Hepatocyte (in vitro differentiated cells): Measurements from ENCODE around the gene GDPD4. TPM values are rescaled to one million over a fixed set of nuclear protein-coding genes. Genes with fewer than 3 reads are reported as not detected.

Experiments used
- DNase-seq: peaks from one replicate; pipeline ENCODE4 v3.0.0-alpha.2; 2016; ENCODE audit warnings: low spot score
- H2AFZ ChIP-seq: fragments of 200-600 bp; sonication (generic); 2 replicates; pipeline ENCODE4 v1.6.0; 2016; ENCODE audit warnings: antibody characterized with exemption, mild to moderate bottlenecking
- H3K27ac ChIP-seq: fragments of 200-600 bp; sonication (generic); 2 replicates; pipeline ENCODE4 v1.5.1; 2016; ENCODE audit warnings: mild to moderate bottlenecking
- H3K27me3 ChIP-seq: fragments of 200-600 bp; sonication (generic); 2 replicates; pipeline ENCODE4 v1.6.1; 2016
- H3K36me3 ChIP-seq: fragments of 200-600 bp; sonication (generic); replicated peaks from 2 replicates; pipeline ENCODE4 v1.5.1; 2016; ENCODE audit warnings: low read depth; ENCODE audit not compliant: insufficient read depth
- H3K4me1 ChIP-seq: fragments of 200-600 bp; sonication (generic); 2 replicates; pipeline ENCODE4 v1.5.1; 2016; ENCODE audit warnings: mild to moderate bottlenecking, moderate library complexity; ENCODE audit not compliant: insufficient read depth
- H3K4me2 ChIP-seq: fragments of 200-600 bp; sonication (generic); 2 replicates; pipeline ENCODE4 v1.6.0; 2016
- H3K4me3 ChIP-seq: fragments of 200-600 bp; sonication (generic); 2 replicates; pipeline ENCODE4 v1.5.1; 2016; ENCODE audit warnings: mild to moderate bottlenecking
- H3K79me2 ChIP-seq: fragments of 200-600 bp; sonication (generic); 2 replicates; pipeline ENCODE4 v1.6.0; 2017; ENCODE audit warnings: mild to moderate bottlenecking
- H3K9me2 ChIP-seq: fragments of 200-600 bp; sonication (generic); replicated peaks from 2 replicates; pipeline ENCODE4 v1.6.0; 2017; ENCODE audit warnings: mild to moderate bottlenecking; ENCODE audit not compliant: insufficient read depth
- H3K9me3 ChIP-seq: fragments of 200-600 bp; sonication (generic); 2 replicates; pipeline ENCODE4 v1.5.1; 2016; ENCODE audit warnings: low read depth, mild to moderate bottlenecking
- H4K20me1 ChIP-seq: fragments of 200-600 bp; sonication (generic); 2 replicates; pipeline ENCODE4 v1.6.0; 2016; ENCODE audit warnings: mild to moderate bottlenecking; ENCODE audit not compliant: insufficient read depth, poor library complexity, severe bottlenecking
- CTCF ChIP-seq: fragments of 200-600 bp; sonication (generic); IDR thresholded peaks from 2 replicates; pipeline ENCODE4 v1.5.1; 2016; ENCODE audit warnings: antibody characterized with exemption, mild to moderate bottlenecking; ENCODE audit not compliant: poor library complexity
- EZH2 ChIP-seq: fragments of 200-600 bp; sonication (generic); IDR thresholded peaks from 2 replicates; pipeline ENCODE4 v1.6.1; 2016; ENCODE audit warnings: antibody characterized with exemption, mild to moderate bottlenecking, borderline replicate concordance
- EZH2phosphoT487 ChIP-seq: fragments of 200-600 bp; sonication (generic); IDR thresholded peaks from one replicate; pipeline ENCODE4 v1.6.1; 2018; ENCODE audit warnings: antibody characterized with exemption, mild to moderate bottlenecking, low read depth, moderate library complexity; ENCODE audit not compliant: unreplicated experiment, severe bottlenecking
- WGBS: methylation state at CpG from one replicate; pipeline ENCODE4 v1.1.6; 2016; ENCODE audit warnings: low lambda C conversion rate; ENCODE audit errors: missing lambda C conversion rate; 5-methylcytosine and 5-hydroxymethylcytosine counted together
- polyA plus RNA-seq: library from polyadenylated mRNA; unstranded; fragments of >200 nt; fragmentation: Nextera tagmentation; extraction: Ambion mirVana; gene quantifications from 2 replicates; pipeline ENCODE4 v1.2.1, GENCODE V29; 2016
- total RNA-seq: library from RNA; depleted of rRNA; stranded (reverse); fragments of >200 nt; gene quantifications from 2 replicates; pipeline ENCODE4 v1.2.3, GENCODE V29; 2014

GDPD4 gene
- total and polyA plus RNA-seq, 2 experiments from 2014 or later, result 0.47 to 1.1 TPM

GRCh38 chr11:77223797-77224196 lies 77.7 kb downstream of the GDPD4 start:
- DNase-seq, result no peak
- Histone ChIP-seq H3K27ac (no peak overlapping the region), H3K4me1 (no peaks in the 10 kb centered on the region), H3K9me3 (no peaks in the 10 kb centered on the region), H3K9me2 (no peaks in the 10 kb centered on the region), H3K27me3 (no peaks in the 10 kb centered on the region), H2AFZ (no peak overlapping the region), H3K4me2 (no peak overlapping the region), H3K36me3 (no peaks in the 10 kb centered on the region), H3K79me2 (no peaks in the 10 kb centered on the region), H3K4me3 (no peak overlapping the region), H4K20me1 (no peaks in the 10 kb centered on the region)
- TF ChIP-seq EZH2, result no peak
- TF ChIP-seq CTCF, result no peak
- no peak for TF ChIP-seq EZH2phosphoT487
- WGBS, result 65% methylated on average over 7 of the region's 9 CpGs

- H3K79me2 ChIP-seq, result no peaks in the 10 kb centered on the region
- WGBS, result 94% methylated on average over 2 of the region's 2 CpGs
- no peaks in the 10 kb centered on the region for H4K20me1 ChIP-seq
Observed at GRCh38 chr11:77217156-77217555, 84.3 kb downstream of the GDPD4 start.

DNA sequence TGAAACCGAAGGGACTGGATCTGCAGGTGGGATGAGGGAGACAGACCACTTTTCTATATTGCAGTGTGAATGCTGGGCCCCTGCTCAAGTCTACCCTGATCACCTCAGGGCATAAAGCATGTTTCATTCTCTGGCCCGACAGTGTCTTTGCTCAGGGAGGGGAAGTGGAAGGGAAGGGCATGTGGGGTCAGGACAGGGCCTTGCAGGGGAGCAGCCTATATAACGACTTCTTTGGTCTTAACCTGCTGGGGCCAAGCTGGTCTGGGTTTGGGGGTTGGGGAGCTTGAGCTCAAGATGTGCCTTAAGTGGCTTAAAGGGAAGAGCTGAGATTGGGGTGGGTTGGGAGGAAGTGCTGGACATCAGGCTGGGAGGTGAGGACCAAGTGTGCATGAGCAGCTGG lies 86.4 kb downstream of the GDPD4 start:
- H3K4me2 ChIP-seq, result no peak overlapping the region
- H3K79me2 ChIP-seq, result no peaks in the 10 kb centered on the region
- DNase-seq, result no peak
- H3K27me3 ChIP-seq, result no peaks in the 10 kb centered on the region
- H3K27ac ChIP-seq, result no peak overlapping the region
- no peaks in the 10 kb centered on the region for H3K36me3 ChIP-seq
- TF ChIP-seq EZH2phosphoT487 (no peak), EZH2 (no peak), CTCF (no peak)
- no peaks in the 10 kb centered on the region for H3K9me3 ChIP-seq
- H3K9me2 ChIP-seq, result no peaks in the 10 kb centered on the region
- no peaks in the 10 kb centered on the region for H3K4me1 ChIP-seq
- WGBS, result 88% methylated on average over 3 of the region's 3 CpGs
- H3K4me3 ChIP-seq, result no peak overlapping the region
- no peaks in the 10 kb centered on the region for H4K20me1 ChIP-seq
- no peak overlapping the region for H2AFZ ChIP-seq

More at GRCh38 chr11:77217156-77217555, 84.3 kb downstream of the GDPD4 start:
- Histone ChIP-seq H3K4me1 (no peaks in the 10 kb centered on the region), H3K9me2 (no peaks in the 10 kb centered on the region), H3K36me3 (no peaks in the 10 kb centered on the region), H2AFZ (no peak overlapping the region), H3K4me2 (no peak overlapping the region), H3K9me3 (no peaks in the 10 kb centered on the region), H3K27ac (no peak overlapping the region), H3K4me3 (no peak overlapping the region), H3K27me3 (no peaks in the 10 kb centered on the region)
- DNase-seq, result no peak
- no peak for TF ChIP-seq CTCF
- no peak for TF ChIP-seq EZH2
- no peak for TF ChIP-seq EZH2phosphoT487

GRCh38 chr11:77214557-77214956 lies 86.9 kb downstream of the GDPD4 start:
- no peaks in the 10 kb centered on the region for H4K20me1 ChIP-seq
- TF ChIP-seq EZH2phosphoT487 (no peak), EZH2 (no peak)
- WGBS, result 87% methylated on average over 9 of the region's 9 CpGs
- H3K9me3 ChIP-seq, result no peaks in the 10 kb centered on the region
- H3K9me2 ChIP-seq, result no peaks in the 10 kb centered on the region
- no peaks in the 10 kb centered on the region for H3K4me1 ChIP-seq
- H3K36me3 ChIP-seq, result no peaks in the 10 kb centered on the region
- no peaks in the 10 kb centered on the region for H3K79me2 ChIP-seq
- H3K4me2 ChIP-seq, result no peak overlapping the region
- DNase-seq, result no peak
- no peaks in the 10 kb centered on the region for H3K27me3 ChIP-seq
- no peak overlapping the region for H2AFZ ChIP-seq
- H3K27ac ChIP-seq, result no peak overlapping the region
- no peak overlapping the region for H3K4me3 ChIP-seq
